Trophoblast cell (in vitro differentiated cells and primary cell): ENCODE measurements around the gene COL1A1.
A peak's percentile ranks its signal among the peaks of the same experiment; 100 is the strongest.

Experiments used
- DNase-seq, 2 donors: peaks; one replicate each; pipeline ENCODE4 v3.0.0-alpha.2; 2016
- H2AFZ ChIP-seq: 2 replicates; pipeline ENCODE4 v1.6.1; 2013; ENCODE audit warnings: low read length, moderate library complexity, mild to moderate bottlenecking; ENCODE audit not compliant: insufficient read depth, poor library complexity
- H2AK5ac ChIP-seq: 2 replicates; pipeline ENCODE4 v1.6.1; 2013; ENCODE audit warnings: mild to moderate bottlenecking, low read length
- H2BK120ac ChIP-seq: 2 replicates; pipeline ENCODE4 v1.6.1; 2013; ENCODE audit warnings: low read length, mild to moderate bottlenecking, moderate library complexity; ENCODE audit not compliant: insufficient read depth, poor library complexity
- H2BK12ac ChIP-seq: 2 replicates; pipeline ENCODE4 v1.6.1; 2013; ENCODE audit warnings: mild to moderate bottlenecking, low read length, moderate library complexity
- H2BK5ac ChIP-seq: 2 replicates; pipeline ENCODE4 v1.6.1; 2013; ENCODE audit warnings: low read length, low read depth, moderate library complexity, mild to moderate bottlenecking; ENCODE audit not compliant: poor library complexity
- H3K14ac ChIP-seq: 2 replicates; pipeline ENCODE4 v1.6.1; 2013; ENCODE audit warnings: mild to moderate bottlenecking, low read length
- H3K18ac ChIP-seq: 2 replicates; pipeline ENCODE4 v1.6.1; 2013; ENCODE audit warnings: mild to moderate bottlenecking, low read length
- H3K23ac ChIP-seq: 2 replicates; pipeline ENCODE4 v1.6.1; 2013; ENCODE audit warnings: low read length
- H3K27ac ChIP-seq: 2 replicates; pipeline ENCODE4 v1.5.1; 2013; ENCODE audit warnings: low read depth, mild to moderate bottlenecking, inconsistent platforms, low read length, moderate library complexity
- H3K27me3 ChIP-seq: 2 replicates; pipeline ENCODE4 v1.6.1; 2013; ENCODE audit warnings: inconsistent platforms, mild to moderate bottlenecking, low read length, moderate library complexity; ENCODE audit not compliant: insufficient read depth
- H3K36me3 ChIP-seq, 2 experiments: 1 replicate in 1 of 2; 2 replicates in 1 of 2; pipeline ENCODE4 v1.6.1; 2013; ENCODE audit warnings: low read length in 2 of 2, mild to moderate bottlenecking in 2 of 2, moderate library complexity in 1 of 2; ENCODE audit not compliant: insufficient read depth in 2 of 2, control insufficient read depth in 1 of 2
- H3K4ac ChIP-seq: 2 replicates; pipeline ENCODE4 v1.6.1; 2013; ENCODE audit warnings: low read depth, mild to moderate bottlenecking, low read length, moderate library complexity
- H3K4me1 ChIP-seq, 2 experiments: 1 replicate in 1 of 2; 2 replicates in 1 of 2; pipeline ENCODE4 v1.6.1; 2013; ENCODE audit warnings: low read length in 2 of 2, mild to moderate bottlenecking in 2 of 2, moderate library complexity in 1 of 2; ENCODE audit not compliant: insufficient read depth in 2 of 2, control insufficient read depth in 1 of 2
- H3K4me2 ChIP-seq: 2 replicates; pipeline ENCODE4 v1.6.1; 2013; ENCODE audit warnings: inconsistent platforms, mild to moderate bottlenecking, low read length, moderate library complexity
- H3K4me3 ChIP-seq: 2 replicates; pipeline ENCODE4 v1.5.1; 2013; ENCODE audit warnings: mild to moderate bottlenecking, low read depth, low read length, inconsistent platforms
- H3K79me1 ChIP-seq: one replicate; pipeline ENCODE4 v1.6.1; 2013; ENCODE audit warnings: low read length
- H3K79me2 ChIP-seq: 2 replicates; pipeline ENCODE4 v1.6.1; 2013; ENCODE audit warnings: low read length, mild to moderate bottlenecking; ENCODE audit not compliant: control insufficient read depth, insufficient read depth, poor library complexity
- H3K9ac ChIP-seq: 2 replicates; pipeline ENCODE4 v1.6.1; 2013; ENCODE audit warnings: mild to moderate bottlenecking, low read length
- H3K9me3 ChIP-seq: 2 replicates; pipeline ENCODE4 v1.6.1; 2013; ENCODE audit warnings: low read depth, mild to moderate bottlenecking, control low read depth, inconsistent platforms, low read length; ENCODE audit not compliant: insufficient read depth
- H4K12ac ChIP-seq: 2 replicates; pipeline ENCODE4 v1.6.1; 2013; ENCODE audit warnings: low read depth, mild to moderate bottlenecking, low read length, moderate library complexity
- H4K8ac ChIP-seq: 2 replicates; pipeline ENCODE4 v1.6.1; 2013; ENCODE audit warnings: low read depth, mild to moderate bottlenecking, low read length, moderate library complexity
- H4K91ac ChIP-seq: one replicate; pipeline ENCODE4 v1.6.1; 2013; ENCODE audit warnings: low read depth, mild to moderate bottlenecking, low read length, moderate library complexity
- WGBS: extraction: QIAGEN DNeasy Blood & Tissue Kit; methylation state at CpG from one replicate; pipeline ENCODE4 v1.1.7; 2013; ENCODE audit warnings: missing lambda C conversion rate; ENCODE audit not compliant: insufficient read length, insufficient coverage; ENCODE audit errors: extremely low coverage; 5-methylcytosine and 5-hydroxymethylcytosine counted together

The COL1A1 gene

GRCh38 chr17:50149417-50150353, 51.7 kb downstream of the COL1A1 start:
- peaks cover 23% of the 10 kb centered on the region for H3K79me1 ChIP-seq
- H3K4me1 ChIP-seq: peaks cover 15 to 27% of the 10 kb centered on the region in 2 experiments
- no CpG with 5 or more reads among the region's 123 CpGs for WGBS
- H3K4ac ChIP-seq: peak overlapping the region; percentile 84
- H3K36me3 ChIP-seq: peaks cover 16 to 21% of the 10 kb centered on the region in 2 experiments
- H4K8ac ChIP-seq: peak overlapping the region; percentile 74
- H3K4me3 ChIP-seq: peak overlapping the region; percentile 85
- no peaks in the 10 kb centered on the region for H3K9me3 ChIP-seq
- no peaks in the 10 kb centered on the region for H3K27me3 ChIP-seq
- H4K12ac ChIP-seq: peak overlapping the region; percentile 82
- peak overlapping the region; percentile 31 for H2BK120ac ChIP-seq
- H3K18ac ChIP-seq: peak overlapping the region; percentile 60
- no peak overlapping the region for H2BK12ac ChIP-seq
- H2BK5ac ChIP-seq: peak overlapping the region; percentile 18
- no peak overlapping the region for H3K23ac ChIP-seq
- peak overlapping the region; percentile 78 for H3K9ac ChIP-seq
- H4K91ac ChIP-seq: peak overlapping the region; percentile 80
- H3K4me2 ChIP-seq: peak overlapping the region; percentile 95
- no peak overlapping the region for H3K27ac ChIP-seq
- peaks cover 19% of the 10 kb centered on the region for H3K79me2 ChIP-seq
- H3K14ac ChIP-seq: peak overlapping the region; percentile 87
- peak overlapping the region; percentile 74 for H2AFZ ChIP-seq
- peak overlapping the region; percentile 73 for H2AK5ac ChIP-seq
- peak in 1 of 2 donors; percentile 70 for DNase-seq

GRCh38 chr17:50149091-50149416, 52.4 kb downstream of the COL1A1 start:
- H3K4me2 ChIP-seq: peak overlapping the region; percentile 95
- peak overlapping the region; percentile 5 for H2AFZ ChIP-seq
- no peak for DNase-seq
- H3K36me3 ChIP-seq: peaks cover 22 to 27% of the 10 kb centered on the region in 2 experiments
- H3K14ac ChIP-seq: peak overlapping the region; percentile 87
- no peaks in the 10 kb centered on the region for H3K9me3 ChIP-seq
- peaks cover 15 to 27% of the 10 kb centered on the region in 2 experiments for H3K4me1 ChIP-seq
- no peak overlapping the region for H2BK12ac ChIP-seq
- H4K12ac ChIP-seq: peak overlapping the region; percentile 71
- H2AK5ac ChIP-seq: peak overlapping the region; percentile 73
- H3K79me1 ChIP-seq: peaks cover 23% of the 10 kb centered on the region
- H2BK120ac ChIP-seq: no peak overlapping the region
- peak overlapping the region; percentile 74 for H4K8ac ChIP-seq
- peak overlapping the region; percentile 85 for H3K4me3 ChIP-seq
- H4K91ac ChIP-seq: peak overlapping the region; percentile 80
- peak overlapping the region; percentile 14 for H3K27ac ChIP-seq
- H3K27me3 ChIP-seq: no peaks in the 10 kb centered on the region
- peak overlapping the region; percentile 84 for H3K4ac ChIP-seq
- peak overlapping the region; percentile 18 for H2BK5ac ChIP-seq
- H3K9ac ChIP-seq: peak overlapping the region; percentile 59
- H3K79me2 ChIP-seq: peaks cover 19% of the 10 kb centered on the region
- H3K23ac ChIP-seq: no peak overlapping the region
- WGBS: no CpG with 5 or more reads among the region's 30 CpGs
- peak overlapping the region; percentile 60 for H3K18ac ChIP-seq

- no peak overlapping the region for H4K91ac ChIP-seq
- no peak overlapping the region for H4K8ac ChIP-seq
- H2BK5ac ChIP-seq: no peak overlapping the region
- no peak overlapping the region for H3K23ac ChIP-seq
- H3K18ac ChIP-seq: no peak overlapping the region
- WGBS: no CpG with 5 or more reads among the region's 25 CpGs
- no peak overlapping the region for H3K9ac ChIP-seq
- H2AK5ac ChIP-seq: no peak overlapping the region
- H2BK12ac ChIP-seq: no peak overlapping the region
- peak overlapping the region; percentile 95 for H3K4me2 ChIP-seq
- no peak overlapping the region for H3K14ac ChIP-seq
- peaks cover 15 to 27% of the 10 kb centered on the region in 2 experiments for H3K4me1 ChIP-seq
- peak overlapping the region; percentile 62 for H3K4me3 ChIP-seq
- no peak overlapping the region for H3K27ac ChIP-seq
- H4K12ac ChIP-seq: no peak overlapping the region
- peak; percentile 61 to 70 for DNase-seq
- peaks cover 23% of the 10 kb centered on the region for H3K79me1 ChIP-seq
- H3K9me3 ChIP-seq: no peaks in the 10 kb centered on the region
- H3K36me3 ChIP-seq: peaks cover 28 to 33% of the 10 kb centered on the region in 2 experiments
- peaks cover 19% of the 10 kb centered on the region for H3K79me2 ChIP-seq
- no peak overlapping the region for H2AFZ ChIP-seq
- H3K27me3 ChIP-seq: no peaks in the 10 kb centered on the region
- no peak overlapping the region for H2BK120ac ChIP-seq
- H3K4ac ChIP-seq: peak overlapping the region; percentile 24
Measured at GRCh38 chr17:50148226-50149090, 53.0 kb downstream of the COL1A1 start.

GRCh38 chr17:50147841-50148225, 53.6 kb downstream of the COL1A1 start:
- Histone ChIP-seq H4K91ac (no peak overlapping the region), H2BK12ac (no peak overlapping the region), H3K23ac (no peak overlapping the region), H3K4me3 (no peak overlapping the region), H2BK120ac (no peak overlapping the region), H3K9me3 (no peaks in the 10 kb centered on the region), H3K14ac (no peak overlapping the region), H2BK5ac (no peak overlapping the region), H4K12ac (no peak overlapping the region), H3K4ac (no peak overlapping the region), H2AFZ (no peak overlapping the region), H3K79me2 (peaks cover 19% of the 10 kb centered on the region), H2AK5ac (no peak overlapping the region), H3K4me1 (peaks cover 15 to 27% of the 10 kb centered on the region in 2 experiments), H3K27me3 (no peaks in the 10 kb centered on the region), H3K27ac (no peak overlapping the region), H3K9ac (no peak overlapping the region), H3K4me2 (peak overlapping the region; percentile 95), H3K79me1 (peaks cover 23% of the 10 kb centered on the region), H3K36me3 (peaks cover 34 to 39% of the 10 kb centered on the region in 2 experiments), H3K18ac (no peak overlapping the region), H4K8ac (no peak overlapping the region)
- WGBS: no CpG with 5 or more reads among the region's 5 CpGs
- peak in 1 of 2 donors; percentile 22 for DNase-seq
